ENCODE data around the gene H19. TPM values are rescaled to one million over a fixed set of nuclear protein-coding genes. Genes with fewer than 3 reads are reported as not detected.

H19 gene
- total and polyA plus RNA-seq, 2 of the 8 experiments (the other 6 are each of a cell fraction or from before 2014, with no cell fraction given) = 5.2 to 10.0 TPM

GRCh38 chr11:1952806-1953482, 44.7 kb downstream of the H19 start:
- Histone ChIP-seq H3K18ac (ENCODE audit: extremely low read depth, low read length) (no peak overlapping the region), H4K5ac (ENCODE audit: insufficient read length, low read depth, low read length) (no peak overlapping the region), H3K9ac (replicated peaks in 1 of 4; ENCODE audit: extremely low read depth in 1 of 4, low read depth in 3 of 4, low read length in 3 of 4) (no peak overlapping the region), H2BK15ac (ENCODE audit: low read length) (no peak overlapping the region), H3K79me2 (ENCODE audit: control insufficient read depth in 1 of 2, insufficient read depth in 2 of 2, low read length in 2 of 2) (no peaks in the 10 kb centered on the region), H2BK12ac (ENCODE audit: low read depth, low read length) (no peak overlapping the region), H2AFZ (ENCODE audit: low read length) (no peak overlapping the region), H3K4me2 (ENCODE audit: insufficient read depth in 1 of 2, low read depth in 2 of 2, low read length in 2 of 2) (no peak overlapping the region), H3K27me3 (replicated peaks in 1 of 4; ENCODE audit: control insufficient read depth in 3 of 4, extremely low read depth in 1 of 4, insufficient read depth in 3 of 4, low read length in 3 of 4) (no peaks in the 10 kb centered on the region), H4K91ac (replicated peaks; ENCODE audit: insufficient read length, low read length) (no peak overlapping the region), H3K9me3 (ENCODE audit: insufficient read depth in 2 of 2, low read depth in 1 of 2, low read length in 1 of 2) (no peaks in the 10 kb centered on the region), H2BK5ac (ENCODE audit: low read depth, low read length) (no peak overlapping the region), H4K8ac (ENCODE audit: extremely low read depth, insufficient read depth, low read length) (no peak overlapping the region), H3K14ac (ENCODE audit: insufficient read length) (no peak overlapping the region), H3K4me1 (replicated peaks in 1 of 4; ENCODE audit: control insufficient read depth in 3 of 4, insufficient read depth in 4 of 4, low read length in 3 of 4) (no peaks in the 10 kb centered on the region), H3K4ac (replicated peaks; ENCODE audit: insufficient read length, low read depth, low read length) (no peak overlapping the region), H2BK20ac (ENCODE audit: low read length) (no peak overlapping the region), H3K23me2 (ENCODE audit: low read depth, low read length) (no peaks in the 10 kb centered on the region), H3K79me1 (ENCODE audit: low read depth, low read length) (no peaks in the 10 kb centered on the region), H3K4me3 (ENCODE audit: extremely low read depth in 1 of 4, insufficient read depth in 2 of 4, low read depth in 3 of 4, low read length in 4 of 4) (no peak overlapping the region), H3K27ac (ENCODE audit: low read depth, low read length) (no peak overlapping the region), H3K36me3 (ENCODE audit: control insufficient read depth in 2 of 4, insufficient read depth in 4 of 4, low read length in 3 of 4) (no peaks in the 10 kb centered on the region), H2AK5ac (ENCODE audit: low read depth, low read length) (no peak overlapping the region), H3K23ac (ENCODE audit: insufficient read length) (no peak overlapping the region), H2BK120ac (replicated peaks; ENCODE audit: low read depth, low read length) (no peak overlapping the region), H4K20me1 (replicated peaks in 1 of 2; ENCODE audit: control insufficient read depth in 1 of 2, insufficient read depth in 2 of 2, low read length in 2 of 2) (no peaks in the 10 kb centered on the region), H3K56ac (replicated peaks; ENCODE audit: insufficient read length, low read depth, low read length) (no peak overlapping the region)
- FAIRE-seq = no peak
- no CpG with 5 or more reads among the region's 29 CpGs for WGBS, 2 experiments (ENCODE audit: extremely low coverage in 1 of 2, insufficient coverage in 1 of 2, insufficient read length in 1 of 2, insufficient replicate concordance in 2 of 2, low coverage in 1 of 2, low lambda C conversion rate in 2 of 2, missing lambda C conversion rate in 1 of 2)
- DNase-seq (ENCODE audit: low read depth in 1 of 2, low spot score in 2 of 2) = no peak
- CTCF ChIA-PET (ENCODE audit: partially characterized antibody) = interaction anchor here (0.9 to 18.8 kb wide), 9 partner anchors 14 to 202 kb away, joined by 3 to 416 read pairs (median 3); partner anchors contain the start of genes H19 and INS
- TF ChIP-seq MAX (IDR thresholded peaks at IDR 0.05) = no peak
- TF ChIP-seq SP4 (IDR thresholded peaks at IDR 0.05; ENCODE audit: low read length) = no peak
- no peak for TF ChIP-seq FOSL1 (IDR thresholded peaks at IDR 0.05; ENCODE audit: insufficient read depth, low read depth, low read length)
- no peak for TF ChIP-seq RAD21 (IDR thresholded peaks at IDR 0.05 in 1 of 2, conservative IDR thresholded peaks at IDR 0.05 in 1 of 2; ENCODE audit: low read depth in 2 of 2, low read length in 2 of 2)
- TF ChIP-seq TAF1 (IDR thresholded peaks at IDR 0.05; ENCODE audit: low read depth, low read length) = no peak
- no peak for TF ChIP-seq SP1 (IDR thresholded peaks at IDR 0.05; ENCODE audit: low read depth, low read length)
- no peak for TF ChIP-seq CREB1 (IDR thresholded peaks at IDR 0.05)
- TF ChIP-seq BACH1 (IDR thresholded peaks at IDR 0.05; ENCODE audit: low read length) = no peak
- TF ChIP-seq CTCF (IDR thresholded peaks at IDR 0.05; ENCODE audit: control extremely low read depth in 1 of 3, insufficient read depth in 1 of 3, low read depth in 1 of 3, low read length in 3 of 3) = no peak
- TF ChIP-seq NRF1 (IDR thresholded peaks at IDR 0.05; ENCODE audit: low read depth, low read length) = no peak
- no peak for TF ChIP-seq ZNF274 (IDR thresholded peaks at IDR 0.05; ENCODE audit: borderline replicate concordance, extremely low read depth, low read length)
- POLR2A ChIA-PET (ENCODE audit: partially characterized antibody) = no interaction called here
